Effector CD8-positive, alpha-beta T cell (primary cell): ENCODE measurements around the gene GADD45B.
"Not testable (repeated sequence)": the region's sequence is repeated elsewhere in the genome, so short reads cannot be mapped to it uniquely, and the experiment has no call there.

Experiments used
- DNase-seq: peaks from one replicate; lab custom pipeline; 2025; lab: John Stamatoyannopoulos, UW

Gene GADD45B

DNA sequence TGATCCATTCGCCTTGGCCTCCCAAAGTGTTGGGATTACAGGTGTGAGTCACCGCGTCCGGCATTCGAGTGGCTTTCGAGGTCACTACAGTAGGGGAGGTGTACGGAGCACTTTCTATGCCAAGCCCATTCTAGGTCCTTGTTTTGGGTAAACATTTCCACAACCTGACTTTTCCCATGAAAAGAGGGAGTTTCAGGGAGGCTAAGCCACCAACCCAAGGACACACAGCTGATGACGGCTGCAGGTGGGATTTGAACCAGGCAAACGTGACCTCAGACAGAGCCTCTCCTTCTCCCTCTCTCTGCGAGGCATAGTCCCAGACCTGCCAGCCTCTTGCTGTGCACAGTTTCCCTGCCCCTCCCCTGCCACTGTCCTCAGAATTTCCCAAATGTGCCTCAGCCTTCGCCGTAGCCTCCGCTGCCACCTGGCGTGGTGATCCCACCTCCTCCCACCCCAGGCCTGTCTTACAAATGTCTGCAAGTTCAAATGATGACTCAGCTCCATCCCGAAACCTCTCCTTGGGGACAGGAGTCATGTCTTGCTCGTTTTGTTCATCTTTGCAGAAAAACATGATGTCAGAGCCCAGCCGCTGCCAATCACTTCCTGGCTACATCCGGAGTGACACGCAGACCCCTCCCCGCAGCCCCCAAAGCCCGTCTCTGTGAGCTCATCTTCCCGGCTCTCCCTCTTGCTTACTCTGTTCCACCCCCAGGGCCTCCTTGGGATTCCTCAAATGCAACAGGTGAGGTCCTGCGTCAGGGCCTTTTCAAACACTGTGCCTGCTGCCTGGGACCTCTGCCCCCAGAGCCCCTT is 6.6 kb upstream of the GADD45B start:
- DNase-seq, result no peak

DNA sequence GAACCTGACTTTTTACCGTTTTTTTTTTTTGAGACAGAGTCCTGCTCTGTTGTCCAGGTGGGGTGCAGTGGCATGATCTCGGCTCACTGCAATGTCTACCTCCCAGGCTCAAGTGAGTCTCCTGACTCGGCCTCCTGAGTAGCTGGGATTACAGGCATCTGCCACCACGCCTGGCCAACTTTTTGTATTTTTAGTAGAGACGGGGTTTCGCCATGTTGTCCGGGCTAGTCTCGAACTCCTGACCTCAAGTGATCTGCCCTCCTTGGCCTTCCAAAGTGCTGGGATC is 6.1 kb upstream of the GADD45B start:
- DNase-seq, result not testable (repeated sequence)

DNA sequence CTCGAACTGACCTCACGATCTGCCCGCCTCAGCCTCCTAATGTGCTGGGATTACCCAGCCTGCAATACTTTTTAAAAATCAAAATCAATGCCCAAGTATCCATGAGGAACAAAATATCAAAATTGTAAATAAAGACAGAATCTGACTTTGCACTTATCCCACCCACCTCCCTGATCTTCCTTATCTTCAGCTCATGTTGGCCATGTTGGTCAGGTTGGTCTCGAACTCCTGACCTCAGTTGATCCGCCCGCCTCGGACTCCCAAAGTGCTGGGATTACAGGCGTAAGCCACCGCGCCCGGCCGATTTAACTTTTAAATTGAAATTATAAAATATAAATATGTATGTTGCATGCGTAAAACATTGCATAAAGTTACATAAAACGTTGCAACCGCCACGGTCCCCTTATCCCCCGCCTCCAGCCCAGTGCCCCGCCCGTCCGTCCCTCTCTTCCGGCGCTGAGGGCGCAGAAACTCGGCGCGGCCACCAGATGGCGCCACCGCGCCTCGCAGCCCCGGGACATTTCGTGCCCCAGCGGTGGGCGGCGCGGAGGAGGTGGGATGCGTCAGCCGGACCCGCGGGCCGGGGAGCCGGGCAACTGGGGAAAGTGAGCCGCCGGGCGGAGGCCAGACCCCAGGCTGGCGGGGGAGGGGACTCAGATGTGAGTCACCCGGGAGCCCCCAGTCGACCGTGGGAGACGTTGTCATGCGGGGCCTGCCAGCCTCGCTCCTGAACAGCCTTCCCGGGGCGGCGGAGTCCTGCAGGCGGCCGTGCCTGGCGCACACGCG is 1.5 kb upstream of the GADD45B start:
- peak; percentile 79 for DNase-seq

DNA sequence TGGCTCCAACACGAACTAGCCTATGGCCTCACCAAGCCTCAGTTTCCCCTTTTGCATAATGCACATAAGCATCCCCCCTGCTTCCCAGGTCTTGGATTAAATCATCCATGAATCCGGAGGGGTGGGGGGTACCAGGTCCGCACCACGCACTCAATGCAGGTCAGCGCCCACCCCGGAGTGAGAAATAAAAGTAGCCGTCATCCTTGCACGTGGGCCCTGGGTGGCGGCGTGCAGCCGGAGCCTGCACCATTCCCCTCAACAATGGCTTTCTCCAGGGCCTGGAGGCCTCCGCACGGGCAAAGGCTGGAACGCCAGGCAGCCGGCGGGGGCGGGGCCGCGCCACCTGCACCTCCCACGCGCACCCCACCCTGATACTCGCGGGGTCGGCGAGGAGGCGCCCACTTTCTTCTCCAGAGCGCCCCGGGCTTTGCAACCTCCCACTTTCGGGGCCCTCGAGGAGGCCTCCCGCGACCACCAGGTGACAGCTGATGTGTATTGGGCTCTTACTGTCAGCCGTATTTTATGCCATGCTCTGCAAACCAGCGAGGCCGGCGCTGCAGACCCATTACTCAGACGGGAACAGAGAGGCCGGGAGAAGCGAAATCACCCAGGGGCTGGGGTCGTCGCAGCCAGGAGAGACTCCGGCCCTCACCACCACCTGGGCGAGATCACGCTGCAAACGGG is 767 bp upstream of the GADD45B start:
- peak; percentile 51 for DNase-seq

DNA sequence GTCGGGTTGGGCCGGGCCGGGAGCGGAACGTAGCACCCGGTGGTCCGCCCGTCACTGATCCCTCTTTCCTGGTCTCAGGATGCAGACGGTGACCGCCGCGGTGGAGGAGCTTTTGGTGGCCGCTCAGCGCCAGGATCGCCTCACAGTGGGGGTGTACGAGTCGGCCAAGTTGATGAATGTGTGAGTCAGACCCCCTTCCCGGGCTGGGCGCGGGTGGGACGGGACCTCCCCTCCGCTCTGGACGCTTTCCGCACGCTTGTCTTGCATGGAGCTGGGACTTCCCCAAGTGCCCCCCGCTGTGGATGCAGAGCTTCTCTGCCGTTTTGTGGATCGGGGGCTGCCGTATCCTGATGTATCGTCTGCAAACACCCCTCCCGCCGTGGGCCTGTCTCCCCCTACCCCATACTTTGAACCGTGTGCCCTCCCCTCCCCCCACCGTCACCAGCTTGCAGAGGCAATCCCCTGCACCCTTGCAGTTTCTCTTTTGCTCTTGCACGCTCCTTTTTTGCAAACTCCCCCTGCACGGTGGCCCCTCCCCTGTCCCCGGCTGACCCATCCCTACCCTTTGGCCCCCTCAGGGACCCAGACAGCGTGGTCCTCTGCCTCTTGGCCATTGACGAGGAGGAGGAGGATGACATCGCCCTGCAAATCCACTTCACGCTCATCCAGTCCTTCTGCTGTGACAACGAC is 669 bp downstream of the GADD45B start:
- peak; percentile 44 for DNase-seq

DNA sequence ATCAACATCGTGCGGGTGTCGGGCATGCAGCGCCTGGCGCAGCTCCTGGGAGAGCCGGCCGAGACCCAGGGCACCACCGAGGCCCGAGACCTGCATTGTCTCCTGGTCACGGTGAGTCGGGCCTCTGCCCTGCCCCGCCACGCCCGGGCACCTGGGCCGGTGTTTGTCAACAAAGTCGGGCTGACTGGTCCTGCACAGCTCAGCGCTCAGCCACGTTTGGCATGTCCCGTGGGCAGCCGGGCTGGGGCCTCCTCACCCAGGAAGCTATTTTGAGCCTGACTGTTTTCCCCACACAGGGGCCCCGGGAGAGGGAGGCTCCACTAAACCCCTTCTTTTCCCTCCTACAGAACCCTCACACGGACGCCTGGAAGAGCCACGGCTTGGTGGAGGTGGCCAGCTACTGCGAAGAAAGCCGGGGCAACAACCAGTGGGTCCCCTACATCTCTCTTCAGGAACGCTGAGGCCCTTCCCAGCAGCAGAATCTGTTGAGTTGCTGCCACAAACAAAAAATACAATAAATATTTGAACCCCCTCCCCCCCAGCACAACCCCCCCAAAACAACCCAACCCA is 1.3 kb downstream of the GADD45B start:
- DNase-seq, result no peak

DNA sequence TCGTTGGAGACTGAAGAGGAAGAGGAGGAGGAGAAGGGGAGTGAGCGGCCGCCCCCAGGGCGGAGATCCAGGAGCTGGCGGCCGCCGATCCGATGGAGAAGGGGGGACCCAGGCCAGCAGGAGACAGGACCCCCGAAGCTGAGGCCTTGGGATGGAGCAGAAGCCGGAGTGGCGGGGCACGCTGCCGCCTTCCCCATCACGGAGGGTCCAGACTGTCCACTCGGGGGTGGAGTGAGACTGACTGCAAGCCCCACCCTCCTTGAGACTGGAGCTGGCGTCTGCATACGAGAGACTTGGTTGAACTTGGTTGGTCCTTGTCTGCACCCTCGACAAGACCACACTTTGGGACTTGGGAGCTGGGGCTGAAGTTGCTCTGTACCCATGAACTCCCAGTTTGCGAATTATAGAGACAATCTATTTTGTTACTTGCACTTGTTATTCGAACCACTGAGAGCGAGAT is 1.8 kb downstream of the GADD45B start:
- DNase-seq, result peak; percentile 13

DNA sequence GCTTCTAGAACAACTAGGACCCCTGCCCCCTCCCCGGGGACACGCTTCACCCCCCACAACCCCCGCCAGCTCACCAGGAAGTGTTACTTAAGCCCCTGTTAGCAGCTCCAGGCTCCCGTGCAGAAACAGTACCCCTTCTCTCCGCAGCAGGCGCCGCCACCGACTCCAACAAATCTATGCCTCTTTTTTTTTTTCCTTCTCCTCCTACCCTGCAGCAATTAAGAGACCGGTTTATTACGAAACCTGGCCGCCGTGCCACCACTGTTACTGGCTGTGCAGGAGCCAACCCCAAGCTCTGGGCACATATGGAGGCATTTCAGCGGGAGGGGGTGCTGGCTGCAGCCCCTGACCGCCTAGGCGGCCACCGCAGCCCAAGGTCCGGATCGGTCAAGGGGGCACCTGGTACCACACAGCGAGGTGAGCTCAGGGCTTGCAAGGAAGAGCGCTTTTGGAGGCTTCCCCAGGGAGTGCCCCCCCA is 2.4 kb downstream of the GADD45B start:
- peak; percentile 51 for DNase-seq

DNA sequence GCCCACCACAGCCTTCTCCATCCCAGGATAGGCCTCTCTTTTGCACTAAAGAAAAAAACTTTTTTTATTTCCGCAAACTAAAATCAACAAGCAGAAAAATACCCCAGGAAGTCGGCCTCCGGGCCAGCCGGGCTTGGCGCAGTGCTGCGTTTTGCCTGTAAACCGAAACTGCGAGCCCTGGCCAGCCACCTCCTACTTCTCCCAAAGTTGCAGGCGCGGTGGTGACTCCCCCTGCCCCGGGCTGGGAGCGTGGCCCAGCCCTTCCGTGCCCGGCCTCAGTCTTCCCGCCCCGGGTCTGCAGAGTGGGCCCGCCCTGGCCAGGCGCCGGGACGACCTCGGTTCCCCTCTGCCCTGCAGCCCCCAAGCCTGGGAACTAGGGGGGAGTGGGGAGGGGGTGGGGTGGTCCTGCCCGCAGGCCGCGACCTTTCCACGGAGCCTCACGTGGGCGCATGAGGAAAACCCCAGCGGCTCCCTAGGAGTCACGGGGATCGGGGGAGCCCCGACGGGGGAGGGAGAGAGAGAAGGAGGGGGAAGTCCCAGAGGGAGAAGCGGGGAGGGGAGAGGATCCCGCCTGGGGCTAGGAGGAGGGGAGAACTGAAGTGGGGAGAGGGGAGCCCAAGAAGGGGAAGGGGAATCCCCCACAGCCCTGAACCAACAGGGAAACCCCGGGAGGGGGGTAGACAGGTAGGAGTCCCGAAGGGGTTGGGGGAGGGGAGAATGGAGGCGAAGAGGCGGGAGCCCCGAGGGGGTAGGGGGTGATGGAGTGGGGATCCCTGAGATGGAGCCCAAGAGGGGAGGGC is 3.0 kb downstream of the GADD45B start:
- peak; percentile 61 for DNase-seq

DNA sequence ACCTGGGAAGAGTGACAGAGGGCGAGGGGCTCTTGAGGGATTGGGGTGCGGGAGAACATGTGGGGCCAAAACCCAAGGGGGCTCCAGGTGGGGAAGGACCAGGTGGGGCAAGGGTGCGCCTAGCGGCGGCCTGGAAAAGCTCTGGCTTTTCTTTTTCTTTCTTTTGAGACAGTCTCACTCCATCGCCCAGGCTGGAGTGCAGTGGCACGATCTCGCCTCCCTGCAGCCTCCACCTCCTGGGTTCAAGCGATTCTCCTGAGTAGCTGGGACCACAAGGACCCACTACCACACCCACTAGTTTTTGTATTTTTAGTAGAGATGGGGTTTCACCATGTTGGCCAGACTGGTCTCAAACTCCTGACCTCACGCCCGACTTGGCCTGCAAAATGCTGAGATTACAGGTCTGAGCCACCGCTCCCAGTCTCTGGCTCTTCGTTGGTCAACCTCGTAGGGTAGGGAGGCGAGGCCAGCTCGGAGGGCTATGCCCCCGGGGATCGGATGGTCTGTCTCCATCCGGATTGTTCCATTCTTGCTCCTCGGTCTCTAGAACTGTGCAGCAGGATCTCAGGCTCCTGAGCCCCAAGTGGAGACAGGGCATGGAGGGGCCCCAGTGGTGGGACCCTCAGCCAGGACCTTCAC is 3.7 kb downstream of the GADD45B start:
- DNase-seq, result no peak

DNA sequence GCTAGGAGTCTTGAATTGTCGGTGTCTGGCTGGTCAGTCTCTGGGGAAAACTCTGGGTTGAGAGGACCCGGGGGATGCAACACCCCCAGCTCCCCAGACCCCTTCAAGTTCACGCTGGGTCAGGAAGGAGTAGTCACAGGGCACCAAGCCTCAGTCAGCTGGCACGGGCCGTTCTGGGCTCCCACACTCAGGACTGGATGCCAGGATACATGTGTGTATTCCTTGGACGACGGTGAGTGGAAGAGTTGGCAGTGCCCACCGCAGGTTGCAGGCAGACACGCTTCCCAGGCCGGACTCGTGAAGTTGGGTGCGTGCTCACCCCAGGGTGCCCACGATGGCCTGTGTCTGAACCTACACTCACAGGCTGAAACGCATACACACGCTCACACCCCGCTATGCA is 5.5 kb downstream of the GADD45B start:
- DNase-seq, result no peak

DNA sequence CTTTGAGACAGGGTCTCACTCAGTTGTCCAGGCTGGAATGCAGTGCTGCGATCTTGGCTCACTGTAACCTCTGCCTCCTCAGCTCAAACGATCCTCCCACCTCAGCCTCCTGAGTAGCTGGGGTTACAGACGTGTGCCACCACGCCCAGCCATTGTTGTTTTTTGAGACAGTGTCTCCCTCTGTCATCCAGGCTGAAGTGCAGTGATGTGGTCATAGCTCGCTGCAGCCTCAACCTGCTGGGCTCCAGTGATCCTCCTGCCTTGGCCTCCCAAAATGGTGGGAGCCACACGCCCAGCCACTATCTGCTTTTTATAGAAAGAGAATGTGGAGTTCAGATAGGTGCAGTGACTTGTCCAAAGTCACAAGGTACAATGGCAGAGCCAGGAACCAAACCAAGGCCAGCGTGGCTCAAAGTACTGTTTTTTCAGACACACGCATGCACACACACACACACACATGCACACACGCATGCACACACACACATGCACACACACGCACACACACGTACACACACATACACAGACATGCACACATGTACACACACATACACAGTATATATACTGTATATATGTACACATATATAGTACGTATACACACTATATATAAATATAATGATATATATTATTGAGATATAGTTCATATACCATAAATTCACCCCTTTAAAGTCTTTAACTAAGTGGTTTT is 6.6 kb downstream of the GADD45B start:
- DNase-seq, result no peak

DNA sequence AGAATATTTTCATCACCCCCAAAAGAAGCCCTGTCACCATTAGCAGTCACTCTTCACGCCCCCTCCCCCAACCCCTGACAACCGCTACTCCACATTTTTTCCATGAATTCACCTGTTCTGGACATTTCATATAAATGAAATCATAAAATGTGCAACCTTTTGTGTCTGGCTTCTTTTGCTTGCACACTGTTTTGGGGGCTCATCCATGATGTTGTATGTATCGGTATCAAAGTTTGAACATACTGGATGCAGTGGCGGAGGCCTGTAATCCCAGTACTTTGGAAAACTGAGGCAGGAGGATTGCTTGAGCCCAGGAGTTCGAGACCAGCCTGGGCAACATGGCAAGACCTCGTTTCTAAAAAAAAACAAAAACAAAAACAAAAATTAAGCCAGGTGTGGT is 7.2 kb downstream of the GADD45B start:
- DNase-seq, result no peak

DNA sequence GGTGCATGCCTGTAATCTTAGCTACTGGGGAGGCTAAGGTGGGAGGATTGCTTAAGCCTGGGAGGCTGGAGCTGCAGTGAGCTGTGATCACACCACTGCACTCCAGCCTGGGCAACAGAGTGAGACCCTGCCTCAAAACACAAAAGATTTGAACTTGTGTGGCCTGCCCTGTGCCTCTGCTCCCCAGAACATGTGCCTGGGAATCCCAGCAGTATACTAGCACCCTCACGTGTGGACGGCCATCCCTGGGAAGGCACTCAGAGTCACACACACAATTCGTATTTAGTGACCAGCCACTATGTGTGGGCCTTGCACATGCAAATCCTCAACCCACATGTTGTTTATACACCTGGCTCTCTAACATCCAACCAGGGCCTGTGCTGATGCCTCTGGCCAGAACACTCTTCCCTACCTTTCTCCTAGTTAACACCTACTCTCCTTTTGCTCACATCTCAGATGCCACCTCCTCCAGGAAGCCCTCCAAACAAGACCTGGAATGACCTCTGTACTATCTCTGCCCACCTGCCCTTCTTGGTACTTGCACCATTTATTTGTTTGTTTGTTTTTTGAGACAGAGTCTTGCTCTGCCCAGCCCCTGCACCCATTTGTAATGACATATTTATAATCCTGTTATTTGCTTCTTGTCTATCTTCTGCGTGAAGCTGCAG is 7.7 kb downstream of the GADD45B start:
- DNase-seq, result no peak

DNA sequence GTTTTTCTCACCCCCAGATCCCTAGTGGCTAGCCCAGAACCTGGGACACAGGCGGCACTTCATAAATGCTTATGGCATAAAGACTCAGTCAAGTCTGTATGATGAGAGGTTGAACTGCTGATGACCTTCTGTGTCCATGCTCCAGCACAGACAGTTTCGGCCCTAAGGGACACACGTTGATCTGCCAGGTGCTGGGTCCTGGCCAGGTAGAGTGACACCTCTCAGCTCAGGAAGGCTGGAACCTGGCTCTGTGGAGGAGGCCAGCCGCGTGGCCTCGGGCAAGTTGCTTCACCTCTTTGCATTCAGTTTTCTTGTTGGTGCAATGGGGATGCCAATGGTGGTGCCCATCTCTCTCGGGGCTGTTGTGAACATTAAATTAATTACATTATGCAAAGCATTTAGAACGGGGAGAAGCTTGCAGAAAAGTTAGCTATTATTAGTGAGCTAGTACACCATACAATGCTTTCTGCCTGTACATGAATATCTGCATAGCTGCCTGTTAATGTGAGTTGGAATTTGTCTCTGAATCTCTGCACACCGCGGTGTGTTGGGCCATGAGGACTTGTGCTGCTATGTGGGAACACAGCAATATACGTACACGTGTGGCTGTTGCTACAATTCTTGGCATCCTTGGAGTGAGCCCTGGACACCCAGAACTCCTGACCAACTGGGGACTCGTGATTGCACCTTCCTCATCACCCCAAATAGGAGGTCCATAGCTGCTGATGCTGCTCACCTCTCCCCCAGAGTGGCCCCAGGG is 8.4 kb downstream of the GADD45B start:
- no peak for DNase-seq

DNA sequence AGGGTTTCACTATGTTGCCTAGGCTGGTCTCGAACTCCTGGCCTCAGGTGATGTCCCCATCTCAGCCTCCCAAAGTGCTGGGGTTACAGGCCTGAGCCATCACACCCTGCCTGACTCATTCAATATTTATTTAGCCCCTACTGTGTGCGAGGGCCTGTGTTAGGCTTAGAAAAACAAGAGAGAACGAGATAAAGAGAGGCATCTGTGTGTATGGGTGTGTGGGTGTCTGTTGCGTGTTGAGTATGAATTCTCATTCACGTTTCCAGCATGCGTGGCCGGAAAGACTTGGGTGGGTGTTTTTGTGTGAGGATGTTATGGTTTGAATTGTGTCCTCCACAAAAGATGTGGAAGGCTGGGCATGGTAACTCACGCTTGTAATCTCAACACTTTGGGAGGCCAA is 9.5 kb downstream of the GADD45B start:
- DNase-seq, result no peak

DNA sequence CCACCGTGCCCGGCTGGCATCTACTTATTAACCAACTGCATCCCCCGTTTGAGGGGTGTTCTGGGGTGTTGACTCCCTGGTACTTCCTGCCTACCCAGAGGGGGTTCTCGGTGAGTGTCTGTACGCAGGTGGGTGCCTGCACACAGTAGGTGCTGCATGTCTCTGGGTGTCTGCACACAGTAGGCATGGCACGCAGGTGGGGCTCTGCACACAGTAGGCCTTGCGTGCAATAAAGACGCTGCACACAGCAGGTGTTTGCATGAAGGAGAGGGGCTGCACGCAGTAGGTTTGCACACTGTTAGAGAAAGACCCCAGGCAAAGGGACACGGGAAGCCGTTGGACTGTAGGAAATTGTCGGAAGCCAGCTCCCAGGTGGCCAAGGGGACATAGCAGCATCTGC is 11.2 kb downstream of the GADD45B start:
- DNase-seq, result no peak

DNA sequence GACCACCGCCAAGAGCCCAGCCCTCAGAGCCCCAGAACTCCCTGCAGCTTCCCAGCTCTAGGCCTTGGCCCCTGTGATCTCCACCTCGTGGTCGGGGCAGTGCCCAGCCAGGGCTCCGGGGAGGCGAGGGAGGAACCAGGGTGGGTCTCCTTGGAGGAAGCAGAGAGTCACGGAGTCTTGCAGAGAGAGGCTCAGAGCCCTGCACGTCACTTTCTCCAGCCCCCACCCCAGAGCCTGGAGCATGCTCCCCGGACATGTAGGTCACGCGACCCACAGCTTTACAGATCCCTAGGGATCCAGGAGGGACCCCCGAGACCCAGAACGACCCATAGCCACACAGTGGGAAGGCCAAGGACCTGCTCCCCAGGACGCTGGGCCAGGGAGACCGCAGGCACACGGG is 11.9 kb downstream of the GADD45B start:
- DNase-seq, result no peak
